Adrenal gland (tissue), 12 donors: ENCODE measurements around the gene ASB14. TPM values are rescaled to one million over a fixed set of nuclear protein-coding genes. Genes with fewer than 3 reads are reported as not detected.

ENCODE experiments used
- polyA plus RNA-seq, 3 donors: library from polyadenylated mRNA; stranded (reverse); fragments of 200-250 nt in 2 of 3; fragments of 350-450 nt in 1 of 3; fragmentation: Illumina TruSeq in 1 of 3; extraction: RNeasy Lipid Tissue Mini Kit (QIAGEN cat#74804) in 1 of 3; gene quantifications; one replicate each; pipeline ENCODE4 v1.2.3, GENCODE V29; 2013 to 2014
- total RNA-seq, 9 donors: library from RNA; depleted of rRNA in 4 of 9; stranded (reverse); fragments of >200 nt in 4 of 9; fragments of 120-200 nt in 1 of 9; fragmentation: NEBNext Ultra II Directional in 1 of 9; extraction: Animal tissue kit (Norgen Biotek cat#: 25700) in 1 of 9; gene quantifications; one replicate each; pipeline versions ENCODE4 v1.1.0 to v1.2.4, GENCODE V29; 2013 to 2023
- donor health status: healthy with polysubstance abuse.
- donor health status: Bipolar disorder and iron deficiency.
- donor health status: DM: yes; HTN: yes; CAD: no.
- donor health status: DM: no; HTN: no; CAD: no.
- donor health status: DM: no; HTN: no; CAD: no.
- donor health status: DM: yes; HTN: yes; CAD: no.

The ASB14 gene
- total and polyA plus RNA-seq, 12 donors: 0.17 TPM; not detected in 11

Other genes with a start within 250 kb of the ASB14 start
- gene SPATA12, start 232.0 kb downstream of the ASB14 start, total RNA-seq: under 1 TPM in 5 of 9 donors, not detected in 4; 0.22 to 0.83 (median 0.40) TPM
- under 1 TPM; 0.07 to 0.62 (median 0.48) TPM for gene SPATA12, start 232.0 kb downstream of the ASB14 start, polyA plus RNA-seq
- gene IL17RD, start 127.3 kb downstream of the ASB14 start, total RNA-seq: 1 to 10 TPM in 8 of 9 donors, under 1 TPM in 1; 0.93 to 7.1 (median 1.7) TPM
- gene IL17RD, start 127.3 kb downstream of the ASB14 start, polyA plus RNA-seq: under 1 TPM; 0.44 to 0.90 (median 0.48) TPM
- gene HESX1, start 92.7 kb downstream of the ASB14 start, total RNA-seq: 1 to 10 TPM in 7 of 9 donors, under 1 TPM in 1, not detected in 1; 0.79 to 2.5 (median 1.3) TPM
- gene HESX1, start 92.7 kb downstream of the ASB14 start, polyA plus RNA-seq: 1 to 10 TPM; 1.5 to 3.7 (median 2.7) TPM
- 10 to 100 TPM; 21.5 to 45.7 (median 38.2) TPM for gene APPL1, start 65.0 kb downstream of the ASB14 start, total RNA-seq
- 10 to 100 TPM in 1 of 3 donors, 1 to 10 TPM in 2; 6.1 to 31.2 (median 9.1) TPM for gene APPL1, start 65.0 kb downstream of the ASB14 start, polyA plus RNA-seq